GM10266 (cell line): ENCODE results near the gene CACNA2D1.

Experiments used
- DNase-seq: peaks from one replicate; pipeline ENCODE4 v3.0.0; 2012; ENCODE audit errors: extremely low spot score
- TF ChIP-seq, protein P1 (sequence below): IDR thresholded peaks from 2 replicates; pipeline ENCODE4 v1.5.1; 2012; ENCODE audit warnings: mild to moderate bottlenecking, low read depth; ENCODE audit not compliant: control insufficient read depth, insufficient read depth; ENCODE audit errors: missing control alignments

CACNA2D1 gene

DNA sequence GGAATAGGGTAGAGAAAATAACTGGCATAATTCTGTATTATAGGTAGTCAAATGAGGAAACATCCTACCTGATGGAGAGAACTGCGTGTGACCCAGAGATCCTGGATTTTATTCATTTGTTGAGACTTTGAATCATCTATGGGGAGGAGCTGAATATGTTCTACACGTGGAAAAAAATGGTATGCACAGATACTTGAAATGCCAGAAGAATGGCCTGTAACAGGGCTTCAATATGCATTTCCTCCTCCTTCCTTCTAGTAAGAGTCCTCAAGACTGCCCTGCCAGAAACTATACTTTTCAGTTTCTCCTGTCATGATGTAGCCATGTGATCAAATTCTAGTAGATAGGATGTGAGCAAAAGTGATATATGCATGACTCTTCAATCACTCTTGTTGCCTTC is 372.1 kb downstream of the CACNA2D1 start:
- DNase-seq: no peak
- TF ChIP-seq, protein P1, sequence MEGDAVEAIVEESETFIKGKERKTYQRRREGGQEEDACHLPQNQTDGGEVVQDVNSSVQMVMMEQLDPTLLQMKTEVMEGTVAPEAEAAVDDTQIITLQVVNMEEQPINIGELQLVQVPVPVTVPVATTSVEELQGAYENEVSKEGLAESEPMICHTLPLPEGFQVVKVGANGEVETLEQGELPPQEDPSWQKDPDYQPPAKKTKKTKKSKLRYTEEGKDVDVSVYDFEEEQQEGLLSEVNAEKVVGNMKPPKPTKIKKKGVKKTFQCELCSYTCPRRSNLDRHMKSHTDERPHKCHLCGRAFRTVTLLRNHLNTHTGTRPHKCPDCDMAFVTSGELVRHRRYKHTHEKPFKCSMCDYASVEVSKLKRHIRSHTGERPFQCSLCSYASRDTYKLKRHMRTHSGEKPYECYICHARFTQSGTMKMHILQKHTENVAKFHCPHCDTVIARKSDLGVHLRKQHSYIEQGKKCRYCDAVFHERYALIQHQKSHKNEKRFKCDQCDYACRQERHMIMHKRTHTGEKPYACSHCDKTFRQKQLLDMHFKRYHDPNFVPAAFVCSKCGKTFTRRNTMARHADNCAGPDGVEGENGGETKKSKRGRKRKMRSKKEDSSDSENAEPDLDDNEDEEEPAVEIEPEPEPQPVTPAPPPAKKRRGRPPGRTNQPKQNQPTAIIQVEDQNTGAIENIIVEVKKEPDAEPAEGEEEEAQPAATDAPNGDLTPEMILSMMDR: no peak

DNA sequence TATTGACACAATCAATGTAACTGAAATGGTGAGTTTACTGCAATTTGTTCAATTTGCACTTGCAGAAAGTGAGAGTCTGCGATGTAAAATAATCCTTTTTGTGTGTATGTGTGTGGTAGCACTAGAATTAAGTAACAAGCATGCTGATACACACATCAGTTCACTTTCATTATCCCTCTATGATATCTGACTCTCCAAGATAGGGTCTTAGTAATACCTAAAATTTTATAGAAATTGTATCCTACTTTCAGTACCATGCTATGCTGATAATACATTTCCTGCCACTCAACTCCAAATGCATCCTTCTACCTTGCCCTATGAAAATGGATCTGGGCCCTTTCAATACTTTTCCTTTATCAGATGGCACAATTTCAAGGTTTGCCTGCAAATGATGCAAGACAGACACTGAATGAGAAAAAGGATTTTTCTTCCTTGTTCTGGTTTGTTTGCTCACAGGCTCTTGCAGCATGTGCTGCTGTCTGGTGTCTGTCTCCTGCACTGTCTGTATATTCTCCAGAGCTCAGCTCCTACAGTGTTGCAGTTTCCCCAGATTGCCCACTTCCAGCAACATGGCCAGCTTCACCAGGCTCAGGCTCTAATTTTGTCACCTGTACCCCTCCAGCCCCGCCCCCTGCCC is 375.8 kb downstream of the CACNA2D1 start:
- no peak for DNase-seq
- TF ChIP-seq, protein P1: no peak

DNA sequence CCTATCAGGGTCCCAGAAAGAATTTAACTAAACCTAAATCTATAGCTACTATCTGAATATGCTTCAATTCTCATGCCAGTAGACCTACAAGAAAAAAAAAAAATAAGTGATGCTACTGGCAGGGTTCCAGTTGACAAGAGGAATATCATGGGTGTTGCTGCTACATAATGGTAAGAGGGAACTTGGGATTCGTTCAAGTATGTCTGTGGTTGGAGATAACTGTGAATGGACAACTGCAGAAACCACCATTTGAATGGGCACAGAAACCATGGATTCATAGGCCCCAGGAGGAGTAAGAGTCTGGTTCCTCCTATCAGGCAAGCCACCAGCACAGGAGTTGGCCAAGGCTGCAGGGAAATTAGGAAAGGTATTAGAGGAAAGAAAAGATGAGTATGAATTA is 386.1 kb downstream of the CACNA2D1 start:
- DNase-seq: no peak
- TF ChIP-seq, protein P1: no peak

DNA sequence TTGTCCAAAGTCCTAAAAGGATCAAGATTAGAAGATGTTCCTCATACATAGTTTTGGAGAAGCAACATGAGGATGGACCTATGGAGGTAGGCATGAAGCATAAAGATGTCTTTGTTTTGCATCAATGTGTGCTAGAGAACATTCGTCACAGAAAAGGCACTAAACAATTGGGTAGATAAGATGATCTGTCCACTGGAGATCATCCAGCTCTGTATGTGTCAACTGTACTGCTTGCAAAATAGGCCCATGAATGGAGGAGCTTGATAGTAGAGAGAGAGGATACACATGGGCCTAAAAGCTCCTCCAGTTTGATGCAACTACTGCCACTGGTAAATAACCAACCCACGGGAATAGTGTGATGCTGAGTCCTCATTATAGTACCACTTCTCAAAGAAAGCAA is 387.3 kb downstream of the CACNA2D1 start:
- TF ChIP-seq, protein P1: no peak
- no peak for DNase-seq

DNA sequence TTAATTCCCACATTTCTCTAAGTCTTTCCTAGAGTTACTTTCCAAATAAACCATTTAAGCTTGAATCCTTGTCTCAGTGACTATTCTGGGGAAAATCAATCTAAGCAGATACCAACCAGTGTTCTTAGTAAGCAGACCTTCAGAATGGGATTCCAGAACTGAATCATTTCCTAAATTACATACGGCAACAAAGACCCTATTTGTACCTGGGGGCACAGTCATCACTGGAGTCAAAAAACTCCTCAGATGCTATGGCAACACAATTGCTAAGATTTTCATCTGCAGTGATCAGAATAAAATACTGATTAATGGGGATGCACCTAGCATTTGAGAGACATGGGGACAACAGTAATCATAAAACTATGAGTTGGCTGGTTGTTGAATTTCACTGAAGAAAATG is 389.0 kb downstream of the CACNA2D1 start:
- TF ChIP-seq, protein P1: no peak
- no peak for DNase-seq

DNA sequence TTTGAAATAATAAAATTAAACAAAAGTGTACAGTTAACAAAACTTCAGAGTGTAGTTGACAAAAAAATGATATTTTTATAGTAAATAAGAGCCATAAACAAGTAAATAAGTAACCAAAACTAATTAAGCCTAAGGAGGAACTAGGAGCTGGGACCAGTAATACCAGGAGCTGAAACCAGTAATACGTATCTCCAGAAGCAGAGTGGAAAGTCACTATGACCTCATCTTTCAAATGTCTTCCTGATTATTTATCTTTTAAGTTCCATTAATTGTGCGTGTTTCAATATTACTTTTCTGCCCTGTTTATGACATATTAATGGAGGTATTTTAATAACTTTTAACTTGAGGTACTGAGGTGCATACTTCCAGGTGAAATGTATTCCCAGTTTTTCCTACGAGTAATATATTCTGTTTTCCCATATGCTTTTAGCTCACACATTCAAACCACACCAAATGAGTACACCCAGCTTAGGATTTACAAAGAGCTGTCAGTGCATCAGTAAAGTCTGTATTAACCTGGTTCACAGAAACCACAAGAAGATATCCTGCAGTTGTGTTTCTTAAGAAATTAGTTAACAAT is 390.0 kb downstream of the CACNA2D1 start:
- TF ChIP-seq, protein P1: no peak
- DNase-seq: no peak

DNA sequence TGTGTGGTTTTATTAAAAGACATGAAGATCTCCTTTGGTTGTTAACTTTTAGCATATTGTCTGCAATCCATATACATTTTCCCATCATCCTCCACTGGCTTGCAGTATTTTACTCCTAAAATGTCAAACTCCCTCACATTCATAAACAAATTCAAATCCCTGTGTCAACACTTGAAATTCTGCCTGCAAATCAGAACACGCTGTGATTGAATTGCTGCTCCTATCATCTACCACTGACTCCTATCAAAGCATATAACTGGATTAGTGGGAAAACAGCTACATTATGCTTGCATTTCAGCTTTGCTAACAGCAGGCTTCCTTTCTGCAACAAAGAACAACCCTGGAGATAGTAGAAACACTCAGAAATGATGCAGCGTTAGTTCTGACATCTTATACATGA is 392.0 kb downstream of the CACNA2D1 start:
- no peak for DNase-seq
- TF ChIP-seq, protein P1: no peak
